ENCODE results near the gene WBP2NL.

GRCh38 chr22:42066126-42066761 lies 67.7 kb downstream of the WBP2NL start:
- TF ChIP-seq POLR2A (IDR thresholded peaks at IDR 0.05) (no peak), CTCF (IDR thresholded peaks at IDR 0.05) (no peak)

All from gastroesophageal sphincter (tissue), 3 donors.